WTC11 (cell line): ENCODE measurements around the gene ZBTB32.
A peak's percentile ranks its signal among the peaks of the same experiment; 100 is the strongest.

Experiments used
- CREM ChIP-seq: sonication (generic); formaldehyde crosslinking; IDR thresholded peaks from 2 replicates; pipeline ENCODE4 v1.8.1; 2022; ENCODE audit warnings: mild to moderate bottlenecking, missing genetic modification reagents, moderate library complexity
- ELF4 ChIP-seq: sonication (generic); formaldehyde crosslinking; IDR thresholded peaks from 2 replicates; pipeline ENCODE4 v1.8.1; 2022; ENCODE audit warnings: low read depth, mild to moderate bottlenecking, moderate library complexity, missing genetic modification reagents
- FOXK1 ChIP-seq: sonication (generic); formaldehyde crosslinking; IDR thresholded peaks from 2 replicates; pipeline ENCODE4 v1.8.0; 2022; ENCODE audit warnings: mild to moderate bottlenecking, moderate library complexity, missing genetic modification reagents
- TEAD4 ChIP-seq: sonication (generic); formaldehyde crosslinking; IDR thresholded peaks from 2 replicates; pipeline ENCODE4 v1.8.0; 2022; ENCODE audit warnings: mild to moderate bottlenecking, missing genetic modification reagents
- ZNF232 ChIP-seq: sonication (generic); formaldehyde crosslinking; IDR thresholded peaks from 2 replicates; pipeline ENCODE4 v1.8.0; 2022; ENCODE audit warnings: mild to moderate bottlenecking, missing genetic modification reagents
- ZNF416 ChIP-seq: fragments of 250-450 bp; sonication (Bioruptor Pico); IDR thresholded peaks from 2 replicates; pipeline ENCODE4 v1.9.0; 2021; ENCODE audit warnings: mild to moderate bottlenecking, inconsistent platforms
- TF ChIP-seq, protein P1 (sequence below): fragments of 200-600 bp; IDR thresholded peaks from 2 replicates; pipeline ENCODE4 v1.8.0; 2022; ENCODE audit warnings: antibody characterized with exemption
- TF ChIP-seq, protein P2 (sequence below): sonication (generic); formaldehyde crosslinking; conservative IDR thresholded peaks from 2 replicates; pipeline ENCODE4 v1.8.1; 2023; ENCODE audit warnings: mild to moderate bottlenecking, low read depth, missing genetic modification reagents, moderate library complexity
- TF ChIP-seq, protein P3 (sequence below): sonication (generic); formaldehyde crosslinking; IDR thresholded peaks from 2 replicates; pipeline ENCODE4 v1.8.1; 2022; ENCODE audit warnings: mild to moderate bottlenecking, moderate library complexity, missing genetic modification reagents
- TF ChIP-seq, protein P4 (sequence below): sonication (generic); formaldehyde crosslinking; IDR thresholded peaks from 2 replicates; pipeline ENCODE4 v1.8.0; 2022; ENCODE audit warnings: mild to moderate bottlenecking, missing genetic modification reagents
- TF ChIP-seq, protein P5 (sequence below): sonication (generic); formaldehyde crosslinking; IDR thresholded peaks from 2 replicates; pipeline ENCODE4 v1.8.1; 2022; ENCODE audit warnings: mild to moderate bottlenecking, missing genetic modification reagents, moderate library complexity, borderline replicate concordance

DNA sequence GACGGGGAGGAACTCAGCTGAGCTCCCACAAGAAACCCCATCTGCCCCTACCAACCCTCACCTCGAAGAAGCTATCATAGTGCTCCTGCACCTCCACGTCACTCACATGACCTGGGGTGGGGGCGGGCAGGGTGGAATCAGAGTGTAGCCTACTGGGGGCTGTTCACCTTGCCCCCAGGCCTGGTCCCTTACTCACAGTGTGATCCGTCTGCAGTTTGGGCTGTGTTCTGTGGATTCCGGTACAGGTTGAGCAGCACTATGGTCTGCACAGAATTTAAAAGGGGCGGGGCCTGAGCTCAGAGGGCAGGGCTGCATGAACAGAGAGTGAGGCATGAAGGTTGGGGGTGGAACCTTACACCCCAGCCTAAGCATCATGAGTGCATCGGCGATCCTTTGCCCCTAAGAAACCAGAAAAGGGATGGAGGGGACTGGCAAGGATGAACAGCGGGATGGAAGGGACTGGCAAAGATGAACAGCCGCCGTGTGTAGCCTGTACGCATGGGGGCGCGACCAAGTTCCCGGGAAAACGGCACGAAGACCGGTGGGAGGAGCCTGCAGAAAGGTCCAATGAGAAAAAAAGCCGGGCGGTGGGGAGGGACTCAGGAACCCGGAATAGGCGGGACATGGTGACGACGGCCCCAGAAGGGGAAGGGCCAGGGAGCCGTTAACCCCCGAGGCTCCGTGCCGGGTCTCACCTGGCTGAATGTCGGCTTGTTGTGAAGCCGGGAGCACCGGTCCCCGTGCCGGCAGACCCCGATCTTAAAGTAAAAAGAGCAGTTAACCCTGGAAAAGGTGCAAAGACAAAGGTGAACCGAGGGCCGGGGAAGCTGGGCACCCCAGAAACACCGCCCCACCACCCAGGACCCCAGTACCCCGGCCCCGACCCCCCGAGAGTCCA is 40.3 kb downstream of the ZBTB32 start:
- TF ChIP-seq ZNF232 (no peak), ZNF416 (CRISPR knock-in tag) (no peak), FOXK1 (CRISPR knock-in tag) (no peak), ELF4 (no peak), TEAD4 (CRISPR knock-in tag) (no peak), CREM (no peak)
- TF ChIP-seq, protein P1, sequence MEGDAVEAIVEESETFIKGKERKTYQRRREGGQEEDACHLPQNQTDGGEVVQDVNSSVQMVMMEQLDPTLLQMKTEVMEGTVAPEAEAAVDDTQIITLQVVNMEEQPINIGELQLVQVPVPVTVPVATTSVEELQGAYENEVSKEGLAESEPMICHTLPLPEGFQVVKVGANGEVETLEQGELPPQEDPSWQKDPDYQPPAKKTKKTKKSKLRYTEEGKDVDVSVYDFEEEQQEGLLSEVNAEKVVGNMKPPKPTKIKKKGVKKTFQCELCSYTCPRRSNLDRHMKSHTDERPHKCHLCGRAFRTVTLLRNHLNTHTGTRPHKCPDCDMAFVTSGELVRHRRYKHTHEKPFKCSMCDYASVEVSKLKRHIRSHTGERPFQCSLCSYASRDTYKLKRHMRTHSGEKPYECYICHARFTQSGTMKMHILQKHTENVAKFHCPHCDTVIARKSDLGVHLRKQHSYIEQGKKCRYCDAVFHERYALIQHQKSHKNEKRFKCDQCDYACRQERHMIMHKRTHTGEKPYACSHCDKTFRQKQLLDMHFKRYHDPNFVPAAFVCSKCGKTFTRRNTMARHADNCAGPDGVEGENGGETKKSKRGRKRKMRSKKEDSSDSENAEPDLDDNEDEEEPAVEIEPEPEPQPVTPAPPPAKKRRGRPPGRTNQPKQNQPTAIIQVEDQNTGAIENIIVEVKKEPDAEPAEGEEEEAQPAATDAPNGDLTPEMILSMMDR, result no peak
- TF ChIP-seq, protein P2, sequence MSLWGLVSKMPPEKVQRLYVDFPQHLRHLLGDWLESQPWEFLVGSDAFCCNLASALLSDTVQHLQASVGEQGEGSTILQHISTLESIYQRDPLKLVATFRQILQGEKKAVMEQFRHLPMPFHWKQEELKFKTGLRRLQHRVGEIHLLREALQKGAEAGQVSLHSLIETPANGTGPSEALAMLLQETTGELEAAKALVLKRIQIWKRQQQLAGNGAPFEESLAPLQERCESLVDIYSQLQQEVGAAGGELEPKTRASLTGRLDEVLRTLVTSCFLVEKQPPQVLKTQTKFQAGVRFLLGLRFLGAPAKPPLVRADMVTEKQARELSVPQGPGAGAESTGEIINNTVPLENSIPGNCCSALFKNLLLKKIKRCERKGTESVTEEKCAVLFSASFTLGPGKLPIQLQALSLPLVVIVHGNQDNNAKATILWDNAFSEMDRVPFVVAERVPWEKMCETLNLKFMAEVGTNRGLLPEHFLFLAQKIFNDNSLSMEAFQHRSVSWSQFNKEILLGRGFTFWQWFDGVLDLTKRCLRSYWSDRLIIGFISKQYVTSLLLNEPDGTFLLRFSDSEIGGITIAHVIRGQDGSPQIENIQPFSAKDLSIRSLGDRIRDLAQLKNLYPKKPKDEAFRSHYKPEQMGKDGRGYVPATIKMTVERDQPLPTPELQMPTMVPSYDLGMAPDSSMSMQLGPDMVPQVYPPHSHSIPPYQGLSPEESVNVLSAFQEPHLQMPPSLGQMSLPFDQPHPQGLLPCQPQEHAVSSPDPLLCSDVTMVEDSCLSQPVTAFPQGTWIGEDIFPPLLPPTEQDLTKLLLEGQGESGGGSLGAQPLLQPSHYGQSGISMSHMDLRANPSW (CRISPR knock-in tag), result no peak
- TF ChIP-seq, protein P3, sequence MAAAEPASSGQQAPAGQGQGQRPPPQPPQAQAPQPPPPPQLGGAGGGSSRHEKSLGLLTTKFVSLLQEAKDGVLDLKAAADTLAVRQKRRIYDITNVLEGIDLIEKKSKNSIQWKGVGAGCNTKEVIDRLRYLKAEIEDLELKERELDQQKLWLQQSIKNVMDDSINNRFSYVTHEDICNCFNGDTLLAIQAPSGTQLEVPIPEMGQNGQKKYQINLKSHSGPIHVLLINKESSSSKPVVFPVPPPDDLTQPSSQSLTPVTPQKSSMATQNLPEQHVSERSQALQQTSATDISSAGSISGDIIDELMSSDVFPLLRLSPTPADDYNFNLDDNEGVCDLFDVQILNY (CRISPR knock-in tag), result no peak
- TF ChIP-seq, protein P4, sequence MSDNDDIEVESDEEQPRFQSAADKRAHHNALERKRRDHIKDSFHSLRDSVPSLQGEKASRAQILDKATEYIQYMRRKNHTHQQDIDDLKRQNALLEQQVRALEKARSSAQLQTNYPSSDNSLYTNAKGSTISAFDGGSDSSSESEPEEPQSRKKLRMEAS (CRISPR knock-in tag), result peak; percentile 67; the same call in 1 of the 2 replicates
- TF ChIP-seq, protein P5, sequence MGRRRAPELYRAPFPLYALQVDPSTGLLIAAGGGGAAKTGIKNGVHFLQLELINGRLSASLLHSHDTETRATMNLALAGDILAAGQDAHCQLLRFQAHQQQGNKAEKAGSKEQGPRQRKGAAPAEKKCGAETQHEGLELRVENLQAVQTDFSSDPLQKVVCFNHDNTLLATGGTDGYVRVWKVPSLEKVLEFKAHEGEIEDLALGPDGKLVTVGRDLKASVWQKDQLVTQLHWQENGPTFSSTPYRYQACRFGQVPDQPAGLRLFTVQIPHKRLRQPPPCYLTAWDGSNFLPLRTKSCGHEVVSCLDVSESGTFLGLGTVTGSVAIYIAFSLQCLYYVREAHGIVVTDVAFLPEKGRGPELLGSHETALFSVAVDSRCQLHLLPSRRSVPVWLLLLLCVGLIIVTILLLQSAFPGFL, result no peak
